Astrocyte of the spinal cord (primary cell): ENCODE measurements around the gene FKBP1A.

Experiments used
- DNase-seq: peaks from one replicate; pipeline ENCODE4 v3.0.0; 2011; ENCODE audit warnings: low read depth, low spot score
- H3K4me3 ChIP-seq: 2 replicates; pipeline ENCODE4 v1.5.1; 2011; ENCODE audit warnings: low read depth, mild to moderate bottlenecking, low read length, moderate library complexity
- in situ Hi-C: cut with HindIII; loops from 2 replicates; pipeline ENCODE4 v1.10.0; 2017; ENCODE audit warnings: low sequenced_read_pairs
- TF ChIP-seq, protein P1 (sequence below): IDR thresholded peaks from 2 replicates; pipeline ENCODE4 v1.5.1; 2012; ENCODE audit warnings: low read depth, mild to moderate bottlenecking, low read length, inconsistent platforms

Gene FKBP1A

DNA sequence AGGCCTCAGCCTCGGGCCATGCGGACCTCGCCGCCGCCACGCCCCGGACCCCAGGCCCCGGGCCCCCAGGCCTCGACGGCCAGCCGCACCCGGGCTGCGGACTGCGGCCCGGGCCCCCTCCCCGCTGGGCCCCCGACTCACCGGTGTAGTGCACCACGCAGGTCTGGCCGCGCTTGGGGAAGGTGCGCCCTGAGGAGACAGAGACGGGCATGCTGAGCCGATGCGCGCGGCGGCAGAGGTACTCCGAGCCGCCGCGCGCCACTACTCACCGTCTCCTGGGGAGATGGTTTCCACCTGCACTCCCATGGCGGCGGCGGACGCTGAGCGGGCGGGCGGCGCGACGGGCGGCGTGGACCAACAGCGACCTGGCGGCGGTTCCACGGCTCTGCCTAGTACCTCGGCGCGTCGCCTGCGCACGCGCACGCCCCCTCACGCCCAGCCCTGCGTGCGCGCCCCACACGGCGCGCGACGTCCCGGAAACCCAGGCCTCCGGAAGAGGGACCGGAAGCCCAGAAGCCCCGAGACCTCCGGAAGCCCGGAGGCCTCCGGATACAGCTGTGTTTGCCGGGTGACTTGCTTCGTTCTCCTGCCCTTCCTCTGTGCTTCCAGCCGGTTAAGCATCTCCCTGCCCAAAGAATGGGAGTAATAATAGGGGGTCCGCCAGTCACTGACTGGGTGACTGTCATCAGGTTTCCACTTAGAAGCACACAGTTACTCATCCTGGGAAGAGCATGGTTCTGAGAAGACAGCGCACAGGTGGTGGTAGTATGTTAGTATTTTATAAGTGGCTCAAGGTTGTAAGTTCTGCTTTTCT is at the start of gene FKBP1A:
Gene FKBP1A (minus strand): TSS at position 362 of the 814 bp plus-strand sequence. CDS start 56 bp downstream, at position 306.
- TF ChIP-seq, protein P1, sequence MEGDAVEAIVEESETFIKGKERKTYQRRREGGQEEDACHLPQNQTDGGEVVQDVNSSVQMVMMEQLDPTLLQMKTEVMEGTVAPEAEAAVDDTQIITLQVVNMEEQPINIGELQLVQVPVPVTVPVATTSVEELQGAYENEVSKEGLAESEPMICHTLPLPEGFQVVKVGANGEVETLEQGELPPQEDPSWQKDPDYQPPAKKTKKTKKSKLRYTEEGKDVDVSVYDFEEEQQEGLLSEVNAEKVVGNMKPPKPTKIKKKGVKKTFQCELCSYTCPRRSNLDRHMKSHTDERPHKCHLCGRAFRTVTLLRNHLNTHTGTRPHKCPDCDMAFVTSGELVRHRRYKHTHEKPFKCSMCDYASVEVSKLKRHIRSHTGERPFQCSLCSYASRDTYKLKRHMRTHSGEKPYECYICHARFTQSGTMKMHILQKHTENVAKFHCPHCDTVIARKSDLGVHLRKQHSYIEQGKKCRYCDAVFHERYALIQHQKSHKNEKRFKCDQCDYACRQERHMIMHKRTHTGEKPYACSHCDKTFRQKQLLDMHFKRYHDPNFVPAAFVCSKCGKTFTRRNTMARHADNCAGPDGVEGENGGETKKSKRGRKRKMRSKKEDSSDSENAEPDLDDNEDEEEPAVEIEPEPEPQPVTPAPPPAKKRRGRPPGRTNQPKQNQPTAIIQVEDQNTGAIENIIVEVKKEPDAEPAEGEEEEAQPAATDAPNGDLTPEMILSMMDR: peak; percentile 2
- in situ Hi-C loops: no loop called here
- peak; percentile 93 for DNase-seq
- peak within 1 kb of the TSS; percentile 88 for H3K4me3 ChIP-seq

DNA sequence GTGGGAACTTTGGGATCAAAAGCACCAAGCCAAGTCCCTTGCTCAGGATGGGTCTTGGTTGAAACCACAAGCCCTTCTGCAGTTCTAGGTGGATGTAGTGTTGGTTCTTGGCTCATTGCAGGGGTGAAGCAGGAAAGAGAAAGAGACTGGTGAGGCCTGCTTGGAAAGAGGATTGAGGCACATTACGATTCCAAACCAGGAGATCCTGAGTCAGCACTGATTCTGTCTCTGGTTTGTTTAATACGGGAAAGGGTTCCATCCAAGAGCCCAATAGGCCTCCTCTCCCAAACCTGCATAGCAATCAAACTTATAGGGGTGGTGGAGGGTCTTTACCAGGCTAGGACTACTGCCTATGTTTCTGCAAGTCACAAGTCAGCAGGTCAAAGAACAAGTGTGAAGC is 49.5 kb upstream of the FKBP1A start:
- TF ChIP-seq, protein P1: no peak
- H3K4me3 ChIP-seq: no peak overlapping the region
- DNase-seq: no peak
- in situ Hi-C loops: no loop called here

DNA sequence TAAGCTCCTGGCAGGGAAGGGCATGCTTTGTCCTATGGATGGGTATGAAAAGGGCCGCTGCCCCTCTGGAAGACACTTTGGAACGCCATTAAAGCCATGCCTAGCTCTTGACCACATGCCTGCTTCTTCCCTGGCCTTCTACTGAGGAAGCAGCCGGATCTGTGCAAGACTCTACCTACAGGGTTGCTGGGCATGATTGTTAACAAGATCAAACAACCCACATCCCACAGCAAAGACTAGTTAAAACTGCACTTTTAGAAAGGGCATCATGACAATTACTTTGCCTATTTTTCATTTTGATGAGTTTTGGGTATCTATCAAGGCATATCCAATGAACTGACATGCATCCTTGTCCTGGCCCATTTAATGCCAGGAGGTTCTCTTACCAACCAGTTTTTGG is 48.3 kb upstream of the FKBP1A start:
- in situ Hi-C loops: no loop called here
- TF ChIP-seq, protein P1: no peak
- no peak overlapping the region for H3K4me3 ChIP-seq
- DNase-seq: no peak

DNA sequence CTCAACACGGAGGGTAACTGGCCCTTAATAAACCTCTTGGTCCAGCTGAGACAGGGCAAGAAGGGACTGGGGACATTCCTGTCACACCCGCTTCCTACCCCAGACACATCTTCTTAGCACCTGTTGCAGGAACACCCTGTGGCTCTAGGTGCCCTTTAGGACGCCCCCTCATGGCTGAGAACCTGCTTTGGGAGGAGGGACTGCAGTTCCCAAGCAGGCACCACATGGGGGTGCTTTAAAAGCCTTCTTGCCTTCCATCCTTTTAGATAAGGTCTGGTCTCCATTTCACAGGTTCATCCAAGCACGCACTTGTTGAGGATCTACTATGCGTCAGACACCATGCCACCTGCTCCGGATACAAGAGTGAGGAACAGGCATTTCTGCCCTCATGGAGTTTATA is 47.2 kb upstream of the FKBP1A start:
- in situ Hi-C loops: no loop called here
- DNase-seq: no peak
- no peak overlapping the region for H3K4me3 ChIP-seq
- TF ChIP-seq, protein P1: peak; percentile 57

DNA sequence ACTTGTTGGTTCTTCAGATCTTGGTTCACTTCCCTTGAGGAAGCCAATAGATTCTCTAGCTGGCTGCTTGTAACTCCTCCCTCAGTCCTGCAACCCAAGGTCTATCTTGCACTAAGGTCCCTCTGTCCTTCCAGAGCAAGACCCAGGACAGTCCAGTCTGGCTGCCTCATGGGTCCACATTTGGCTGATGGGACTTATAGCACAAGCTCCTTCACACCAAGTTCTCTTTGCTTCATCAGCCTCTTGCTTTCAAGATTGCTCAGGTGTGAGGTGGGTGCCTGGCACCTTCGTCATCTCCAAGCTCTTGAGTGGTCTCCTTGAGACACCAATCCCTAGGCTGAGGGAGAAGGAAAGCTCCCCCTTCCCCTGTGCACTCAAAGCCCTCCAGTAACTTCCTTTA is 45.5 kb upstream of the FKBP1A start:
- no peak overlapping the region for H3K4me3 ChIP-seq
- no peak for DNase-seq
- TF ChIP-seq, protein P1: no peak
- in situ Hi-C loops: no loop called here

- peak; percentile 81 for DNase-seq
- TF ChIP-seq, protein P1: peak; percentile 86
- no peak overlapping the region for H3K4me3 ChIP-seq
- in situ Hi-C loops: no loop called here
Observed at GRCh38 chr20:1437235-1437904, 44.5 kb upstream of the FKBP1A start.
